HG02943 (cell line): Measurements from ENCODE around the gene SYT2.
"Not testable (repeated sequence)": the region's sequence is repeated elsewhere in the genome, so short reads cannot be mapped to it uniquely, and the experiment has no call there.

ENCODE experiments used
- ATAC-seq: cut with Tn5 transposase; IDR thresholded peaks from one replicate; pipeline ENCODE4 v1.9.1; 2021; ENCODE audit warnings: mild to moderate bottlenecking, low read depth, moderate library complexity; ENCODE audit not compliant: unreplicated experiment

Gene SYT2

GRCh38 chr1:202644219-202645096 is 65.8 kb downstream of the SYT2 start:
- no peak for ATAC-seq

- no peak for ATAC-seq
Measured at GRCh38 chr1:202643397-202644218, 66.6 kb downstream of the SYT2 start.

- ATAC-seq = no peak
Measured at GRCh38 chr1:202642619-202643291, 67.5 kb downstream of the SYT2 start.

- no peak for ATAC-seq
Measured at GRCh38 chr1:202642212-202642611, 68.0 kb downstream of the SYT2 start.

- no peak for ATAC-seq
Measured at GRCh38 chr1:202639500-202639899, 70.8 kb downstream of the SYT2 start.

- not testable (repeated sequence) for ATAC-seq
Measured at GRCh38 chr1:202638701-202639305, 71.5 kb downstream of the SYT2 start.

GRCh38 chr1:202638019-202638700 is 72.1 kb downstream of the SYT2 start:
- ATAC-seq = no peak

- not testable (repeated sequence) for ATAC-seq
Measured at GRCh38 chr1:202637321-202638018, 72.8 kb downstream of the SYT2 start.

GRCh38 chr1:202636171-202636570 is 74.1 kb downstream of the SYT2 start:
- ATAC-seq = not testable (repeated sequence)

- no peak for ATAC-seq
Measured at GRCh38 chr1:202632241-202632640, 78.0 kb downstream of the SYT2 start.

GRCh38 chr1:202631076-202631923 is 79.0 kb downstream of the SYT2 start:
- ATAC-seq = no peak

- no peak for ATAC-seq
Measured at GRCh38 chr1:202630541-202630940, 79.7 kb downstream of the SYT2 start.

GRCh38 chr1:202630096-202630495 is 80.2 kb downstream of the SYT2 start:
- ATAC-seq = not testable (repeated sequence)

GRCh38 chr1:202629257-202629811 is 80.9 kb downstream of the SYT2 start:
- ATAC-seq = not testable (repeated sequence)

- no peak for ATAC-seq
Measured at GRCh38 chr1:202628646-202629215, 81.5 kb downstream of the SYT2 start.

- no peak for ATAC-seq
Measured at GRCh38 chr1:202627841-202628565, 82.3 kb downstream of the SYT2 start.

- ATAC-seq = not testable (repeated sequence)
Measured at GRCh38 chr1:202627036-202627435, 83.2 kb downstream of the SYT2 start.
